WTC11 (cell line): ENCODE measurements around the gene EBLN2. TPM values are rescaled to one million over a fixed set of nuclear protein-coding genes. Genes with fewer than 3 reads are reported as not detected.

Experiments
- ATAC-seq: fragments of 200-7000 bp; cut with Tn5 transposase; 2 replicates; pipeline ENCODE4 v1.10.0; 2021; ENCODE audit warnings: mild to moderate bottlenecking, moderate library complexity
- CTCF ChIA-PET: fragments of 300-600 bp; sonication (Branson Sonifier 250); formaldehyde crosslinking; loops from one replicate; lab custom pipeline; 2021; ENCODE audit warnings: antibody characterized with exemption; lab: Charles Lee
- POLR2A ChIA-PET: fragments of 350-600 bp; sonication (Branson Sonifier 250); formaldehyde crosslinking; loops from one replicate; lab custom pipeline; 2021; ENCODE audit warnings: antibody characterized with exemption; lab: Charles Lee
- DNase-seq: peaks from one replicate; pipeline ENCODE4 v3.0.0; 2021; ENCODE audit warnings: low spot score
- H3K27ac Mint-ChIP-seq: 2 replicates; pipeline ENCODE4 v1.8.0; 2021; ENCODE audit warnings: mixed read lengths
- H3K27me3 Mint-ChIP-seq: 2 replicates; pipeline ENCODE4 v1.8.0; 2021; ENCODE audit warnings: low read depth, mild to moderate bottlenecking, moderate library complexity, mixed read lengths
- H3K36me3 Mint-ChIP-seq: 2 replicates; pipeline ENCODE4 v1.8.0; 2021; ENCODE audit warnings: mixed read lengths
- H3K4me1 Mint-ChIP-seq: 2 replicates; pipeline ENCODE4 v1.8.0; 2022; ENCODE audit warnings: mixed read lengths
- H3K4me3 Mint-ChIP-seq: 2 replicates; pipeline ENCODE4 v1.8.0; 2021; ENCODE audit warnings: mild to moderate bottlenecking, moderate library complexity, mixed read lengths
- H3K9me3 Mint-ChIP-seq: 2 replicates; pipeline ENCODE4 v1.8.0; 2021; ENCODE audit warnings: mixed read lengths
- AFF4 ChIP-seq: sonication (generic); formaldehyde crosslinking; IDR thresholded peaks from 2 replicates; pipeline ENCODE4 v1.8.1; 2023; ENCODE audit warnings: mild to moderate bottlenecking, missing genetic modification reagents, borderline replicate concordance
- ATF6 ChIP-seq: sonication (generic); formaldehyde crosslinking; IDR thresholded peaks from 2 replicates; pipeline ENCODE4 v1.8.1; 2023; ENCODE audit warnings: mild to moderate bottlenecking, missing genetic modification reagents
- HMGA2 ChIP-seq: fragments of 250-450 bp; sonication (Bioruptor Pico); IDR thresholded peaks from 2 replicates; pipeline ENCODE4 v1.4.0; 2021; ENCODE audit warnings: mild to moderate bottlenecking, moderate library complexity
- JAZF1 ChIP-seq: fragments of 250-450 bp; sonication (Bioruptor Pico); IDR thresholded peaks from 2 replicates; pipeline ENCODE4 v1.9.0; 2021; ENCODE audit warnings: moderate library complexity, mild to moderate bottlenecking, inconsistent platforms
- MLX ChIP-seq: sonication (generic); formaldehyde crosslinking; IDR thresholded peaks from 2 replicates; pipeline ENCODE4 v1.8.1; 2023; ENCODE audit warnings: mild to moderate bottlenecking, missing genetic modification reagents, moderate library complexity
- NFE2L1 ChIP-seq: sonication (generic); formaldehyde crosslinking; IDR thresholded peaks from 2 replicates; pipeline ENCODE4 v1.8.1; 2023; ENCODE audit warnings: missing genetic modification reagents
- PRDM15 ChIP-seq: sonication (generic); formaldehyde crosslinking; IDR thresholded peaks from 2 replicates; pipeline ENCODE4 v1.8.0; 2022; ENCODE audit warnings: missing genetic modification reagents
- TCF7 ChIP-seq: sonication (generic); formaldehyde crosslinking; IDR thresholded peaks from 2 replicates; pipeline ENCODE4 v1.8.0; 2022; ENCODE audit warnings: mild to moderate bottlenecking, low read depth, missing genetic modification reagents, moderate library complexity
- ZNF232 ChIP-seq: sonication (generic); formaldehyde crosslinking; IDR thresholded peaks from 2 replicates; pipeline ENCODE4 v1.8.0; 2022; ENCODE audit warnings: mild to moderate bottlenecking, missing genetic modification reagents
- ZNF281 ChIP-seq: sonication (generic); formaldehyde crosslinking; IDR thresholded peaks from 2 replicates; pipeline ENCODE4 v1.8.0; 2023; ENCODE audit warnings: mild to moderate bottlenecking, missing genetic modification reagents
- ZNF416 ChIP-seq: fragments of 250-450 bp; sonication (Bioruptor Pico); IDR thresholded peaks from 2 replicates; pipeline ENCODE4 v1.9.0; 2021; ENCODE audit warnings: mild to moderate bottlenecking, inconsistent platforms
- ZNF512 ChIP-seq: sonication (generic); formaldehyde crosslinking; IDR thresholded peaks from 2 replicates; pipeline ENCODE4 v1.8.1; 2022; ENCODE audit warnings: missing genetic modification reagents, borderline replicate concordance
- ZNF671 ChIP-seq: fragments of 250-450 bp; sonication (Bioruptor Pico); IDR thresholded peaks from 2 replicates; pipeline ENCODE4 v1.8.0; 2021; ENCODE audit warnings: mild to moderate bottlenecking
- total RNA-seq: library from RNA; stranded (reverse); gene quantifications from 3 replicates; pipeline ENCODE4 v1.2.3, GENCODE V29; 2021

The EBLN2 gene
- total RNA-seq, 1 experiment from 2014 or later = 4.3 TPM

- CTCF ChIA-PET = no interaction called here
- Mint-ChIP-seq H3K27me3 (no peaks in the 10 kb centered on the region), H3K4me3 (no peak overlapping the region), H3K36me3 (peaks cover 16% of the 10 kb centered on the region), H3K9me3 (no peaks in the 10 kb centered on the region), H3K4me1 (peaks cover 31% of the 10 kb centered on the region), H3K27ac (no peak overlapping the region)
- no peak for DNase-seq
- ATAC-seq = peak; percentile 34
- TF ChIP-seq PRDM15 (CRISPR knock-in tag) = no peak
- TF ChIP-seq MLX = no peak
- no peak for TF ChIP-seq ZNF671 (CRISPR knock-in tag)
- TF ChIP-seq HMGA2 (CRISPR knock-in tag) = no peak
- no peak for TF ChIP-seq ZNF416 (CRISPR knock-in tag)
- no peak for TF ChIP-seq NFE2L1
- TF ChIP-seq AFF4 (CRISPR knock-in tag) = no peak
- no peak for TF ChIP-seq ZNF232
- TF ChIP-seq JAZF1 (CRISPR knock-in tag) = no peak
- TF ChIP-seq TCF7 (CRISPR knock-in tag) = no peak
- no peak for TF ChIP-seq ATF6 (CRISPR knock-in tag)
- TF ChIP-seq ZNF512 (CRISPR knock-in tag) = no peak
- no peak for TF ChIP-seq ZNF281 (CRISPR knock-in tag)
- POLR2A ChIA-PET = no interaction called here
Measured at GRCh38 chr3:73069775-73070444, 8.5 kb downstream of the EBLN2 start.
